Ovary (tissue), 9 donors: Measurements from ENCODE around the gene TGFBR1. TPM values are rescaled to one million over a fixed set of nuclear protein-coding genes. Genes with fewer than 3 reads are reported as not detected.

ENCODE experiments used
- DNase-seq, 5 donors: peaks; one replicate each; pipeline ENCODE4 v3.0.0-alpha.2; 2019 to 2020
- H3K27ac ChIP-seq, 2 donors: fragments of 200-600 bp; one replicate each; pipeline versions ENCODE4 v1.5.1 to v1.8.0; 2019 to 2022
- H3K27me3 ChIP-seq: fragments of 200-600 bp; one replicate; pipeline ENCODE4 v1.8.0; 2022
- H3K36me3 ChIP-seq: fragments of 200-600 bp; sonication (generic); one replicate; pipeline ENCODE4 v1.5.1; 2019
- H3K4me1 ChIP-seq: one replicate; pipeline ENCODE4 v1.8.1; 2013; ENCODE audit warnings: mild to moderate bottlenecking, moderate library complexity; ENCODE audit not compliant: insufficient read depth
- H3K4me3 ChIP-seq: fragments of 200-600 bp; sonication (generic); one replicate; pipeline ENCODE4 v1.5.1; 2017
- H3K9me3 ChIP-seq, 2 donors: fragments of 200-600 bp in 1 of 2; sonication (generic) in 1 of 2; one replicate each; pipeline versions ENCODE4 v1.5.1 to v1.8.1; 2013 to 2019; ENCODE audit warnings: mild to moderate bottlenecking in 1 of 2, moderate library complexity in 1 of 2
- EP300 ChIP-seq: sonication (generic); formaldehyde crosslinking; IDR thresholded peaks from one replicate; pipeline ENCODE4 v1.6.1; 2017; ENCODE audit warnings: antibody characterized with exemption
- POLR2A ChIP-seq: fragments of 450-650 bp; IDR thresholded peaks from one replicate; pipeline ENCODE4 v1.6.1; 2017; ENCODE audit warnings: antibody characterized with exemption, mild to moderate bottlenecking, moderate library complexity
- WGBS, 3 donors: extraction: QIAGEN DNeasy Blood & Tissue Kit in 1 of 3; methylation state at CpG; one replicate each; pipeline versions ENCODE4 v1.1.5 to v1.1.7; 2013 to 2017; 5-methylcytosine and 5-hydroxymethylcytosine counted together
- intact Hi-C, 4 donors: fragments of 100-400 bp; cut with DNase I; formaldehyde crosslinking; loops; one replicate each; pipeline versions ENCODE4 v1.11.0 to v1.15.1; 2022 to 2023
- polyA plus RNA-seq, 2 donors: library from polyadenylated mRNA; stranded (reverse); fragments of 200-250 nt in 1 of 2; fragments of 350-450 nt in 1 of 2; fragmentation: Illumina TruSeq in 1 of 2; extraction: RNeasy Lipid Tissue Mini Kit (QIAGEN cat#74804) in 1 of 2; gene quantifications; one replicate each; pipeline ENCODE4 v1.2.3, GENCODE V29; 2013 to 2014
- total RNA-seq, 7 donors: library from RNA; depleted of rRNA in 2 of 7; stranded (reverse); fragments of >200 nt in 2 of 7; fragmentation: NEBNext Ultra II Directional in 3 of 7; extraction: Animal tissue kit (Norgen Biotek cat#: 25700) in 3 of 7; gene quantifications; one replicate each; pipeline versions ENCODE4 v1.1.0 to v1.2.4, GENCODE V29; 2016 to 2023
- TF ChIP-seq, protein P1 (sequence below), 3 donors: fragments of 450-650 bp in 2 of 3; fragments of 200-600 bp in 1 of 3; IDR thresholded peaks; one replicate each; pipeline versions ENCODE4 v1.5.1 to v1.8.0; 2016 to 2022; ENCODE audit warnings: antibody characterized with exemption in 3 of 3, mild to moderate bottlenecking in 1 of 3
- donor health status: DM: no; HTN: no; CAD: no; lungs with moderate emphysema.
- donor health status: DM: no; HTN: no; CAD: no.
- donor health status: Bipolar disorder and iron deficiency.
- donor health status: DM: yes; HTN: yes; CAD: no.
- donor health status: DM: no; HTN: no; CAD: no.
- donor health status: DM: yes; HTN: yes; CAD: no.

The TGFBR1 gene
- total and polyA plus RNA-seq, 9 donors = 12.5 to 55.9 (median 38.3) TPM

DNA sequence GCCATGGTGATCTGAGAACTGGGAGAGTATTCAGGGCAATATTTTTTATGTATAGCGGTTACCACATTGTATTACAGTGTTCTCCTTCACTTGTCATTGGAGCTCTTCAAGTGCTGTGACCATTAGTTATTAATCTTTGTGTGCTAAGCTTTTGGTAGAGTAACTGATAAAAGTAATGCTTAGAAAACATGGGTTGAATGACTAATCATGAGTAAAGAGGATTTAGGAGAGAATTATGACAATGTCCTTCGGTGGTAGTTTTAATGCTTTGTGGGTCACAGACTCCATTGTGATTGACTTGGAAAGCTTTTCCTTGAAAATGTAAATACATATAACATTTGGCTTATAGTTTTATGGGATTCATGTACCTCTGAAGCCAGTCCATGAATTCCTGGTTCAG, 21.4 kb downstream of the TGFBR1 start:
- TF ChIP-seq EP300 (no peak), POLR2A (no peak)
- TF ChIP-seq, protein P1, sequence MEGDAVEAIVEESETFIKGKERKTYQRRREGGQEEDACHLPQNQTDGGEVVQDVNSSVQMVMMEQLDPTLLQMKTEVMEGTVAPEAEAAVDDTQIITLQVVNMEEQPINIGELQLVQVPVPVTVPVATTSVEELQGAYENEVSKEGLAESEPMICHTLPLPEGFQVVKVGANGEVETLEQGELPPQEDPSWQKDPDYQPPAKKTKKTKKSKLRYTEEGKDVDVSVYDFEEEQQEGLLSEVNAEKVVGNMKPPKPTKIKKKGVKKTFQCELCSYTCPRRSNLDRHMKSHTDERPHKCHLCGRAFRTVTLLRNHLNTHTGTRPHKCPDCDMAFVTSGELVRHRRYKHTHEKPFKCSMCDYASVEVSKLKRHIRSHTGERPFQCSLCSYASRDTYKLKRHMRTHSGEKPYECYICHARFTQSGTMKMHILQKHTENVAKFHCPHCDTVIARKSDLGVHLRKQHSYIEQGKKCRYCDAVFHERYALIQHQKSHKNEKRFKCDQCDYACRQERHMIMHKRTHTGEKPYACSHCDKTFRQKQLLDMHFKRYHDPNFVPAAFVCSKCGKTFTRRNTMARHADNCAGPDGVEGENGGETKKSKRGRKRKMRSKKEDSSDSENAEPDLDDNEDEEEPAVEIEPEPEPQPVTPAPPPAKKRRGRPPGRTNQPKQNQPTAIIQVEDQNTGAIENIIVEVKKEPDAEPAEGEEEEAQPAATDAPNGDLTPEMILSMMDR (IDR thresholded peaks at IDR 0.05) = no peak
- no peaks in the 10 kb centered on the region for H3K36me3 ChIP-seq
- H3K27ac ChIP-seq = no peak overlapping the region
- intact Hi-C loops = no loop called here
- H3K4me1 ChIP-seq = peaks cover 5% of the 10 kb centered on the region
- H3K4me3 ChIP-seq = no peak overlapping the region
- no peaks in the 10 kb centered on the region for H3K27me3 ChIP-seq
- no peak for DNase-seq
- H3K9me3 ChIP-seq = no peaks in the 10 kb centered on the region
- WGBS, 3 donors = 93 to 97% (median 96%) methylated on average over 2 of the region's 2 CpGs

DNA sequence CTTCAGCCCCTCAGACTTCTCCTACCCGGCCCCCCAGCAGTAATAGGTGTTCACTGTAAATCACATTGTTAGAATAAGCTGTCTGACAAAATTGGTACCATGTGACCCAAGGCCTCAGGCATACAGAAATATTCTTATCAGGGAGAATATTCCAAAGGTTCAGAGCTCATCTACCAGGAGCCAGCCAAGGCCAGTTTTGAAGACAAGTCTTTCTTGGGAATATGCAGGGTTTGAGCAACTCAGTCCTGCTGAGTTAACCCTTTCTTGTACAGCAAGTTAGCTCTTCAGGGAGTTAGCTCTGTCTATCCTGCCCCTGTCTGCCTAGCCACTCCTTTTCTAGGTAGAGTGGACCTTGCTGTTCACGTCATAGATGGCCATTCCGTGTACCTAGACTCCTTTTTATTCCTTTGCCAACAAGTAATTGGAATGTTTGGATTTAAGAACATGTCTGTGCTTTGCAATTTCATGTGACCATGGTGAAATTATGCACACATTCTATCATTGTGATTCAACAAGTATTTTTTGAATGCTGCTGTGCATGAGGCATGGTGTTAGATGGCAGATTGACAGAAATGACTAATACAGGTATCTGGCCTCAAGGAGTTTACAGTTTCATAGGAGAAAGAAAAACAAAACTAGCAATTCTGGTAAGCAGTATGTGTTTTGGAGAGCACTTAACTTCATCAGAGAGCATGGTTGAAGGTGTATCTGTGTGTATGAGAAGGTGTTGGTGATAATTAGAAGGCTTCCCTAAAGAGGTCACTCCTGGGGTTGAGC, 22.6 kb downstream of the TGFBR1 start:
- no peaks in the 10 kb centered on the region for H3K9me3 ChIP-seq
- H3K27me3 ChIP-seq = no peaks in the 10 kb centered on the region
- H3K27ac ChIP-seq = no peak overlapping the region
- WGBS, 3 donors = 78 to 91% (median 86%) methylated on average over 3 of the region's 3 CpGs
- intact Hi-C loops = no loop called here
- no peak overlapping the region for H3K4me3 ChIP-seq
- no peak for DNase-seq
- peaks cover 5% of the 10 kb centered on the region for H3K4me1 ChIP-seq
- no peak for TF ChIP-seq POLR2A
- no peak for TF ChIP-seq EP300
- TF ChIP-seq, protein P1 (IDR thresholded peaks at IDR 0.05) = no peak
- H3K36me3 ChIP-seq = no peaks in the 10 kb centered on the region

DNA sequence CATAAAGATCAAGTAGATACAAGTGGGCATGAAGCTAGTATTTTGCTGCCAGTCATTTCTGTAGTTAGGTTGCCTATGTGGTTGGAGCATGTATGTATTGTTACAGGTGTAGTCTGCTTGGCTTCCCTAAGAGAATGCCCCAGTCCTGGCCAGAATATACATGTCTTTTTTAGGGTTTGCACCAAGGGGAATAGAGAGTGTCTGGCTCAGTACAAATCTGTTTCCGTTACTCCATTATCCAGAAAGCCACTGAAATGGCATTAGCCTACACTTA, 23.2 kb downstream of the TGFBR1 start:
- H3K27ac ChIP-seq = no peak overlapping the region
- intact Hi-C loops = no loop called here
- WGBS, 3 donors = 94 to 97% (median 95%) methylated on average over 1 of the region's 1 CpG

DNA sequence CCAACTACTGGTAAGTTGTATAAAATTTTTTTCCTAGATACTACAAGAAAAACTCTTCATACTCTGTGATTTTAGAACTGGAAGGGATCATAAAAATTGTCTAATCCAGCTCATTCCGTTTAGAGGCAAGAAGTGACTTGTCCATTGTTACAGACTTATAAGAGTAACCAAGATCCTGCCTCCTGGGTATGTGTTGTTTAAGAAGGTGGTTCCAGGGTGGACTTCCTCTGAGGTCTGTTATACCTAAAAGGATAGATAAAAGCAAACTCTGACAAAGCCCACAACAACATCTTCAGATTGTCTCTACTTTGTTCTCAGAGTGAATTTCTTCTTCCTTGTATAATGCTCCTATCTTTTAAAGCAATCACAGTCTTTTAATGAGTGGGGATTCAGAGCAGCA, 24.2 kb downstream of the TGFBR1 start:
- WGBS, 3 donors = 67 to 78% (median 75%) methylated on average over 1 of the region's 1 CpG
- H3K4me1 ChIP-seq = peaks cover 5% of the 10 kb centered on the region
- DNase-seq = no peak
- H3K9me3 ChIP-seq = no peaks in the 10 kb centered on the region
- H3K36me3 ChIP-seq = no peaks in the 10 kb centered on the region
- intact Hi-C loops = no loop called here
- H3K4me3 ChIP-seq = no peak overlapping the region
- H3K27me3 ChIP-seq = no peaks in the 10 kb centered on the region
- no peak overlapping the region for H3K27ac ChIP-seq
- TF ChIP-seq, protein P1 (IDR thresholded peaks at IDR 0.05) = no peak
- TF ChIP-seq EP300 (no peak), POLR2A (no peak)

More for the DNA sequence above, 23.2 kb downstream of the TGFBR1 start:
- H3K27me3 ChIP-seq = no peaks in the 10 kb centered on the region
- TF ChIP-seq POLR2A (no peak), EP300 (no peak)
- TF ChIP-seq, protein P1 (IDR thresholded peaks at IDR 0.05) = no peak
- no peak for DNase-seq
- peaks cover 5% of the 10 kb centered on the region for H3K4me1 ChIP-seq
- H3K36me3 ChIP-seq = no peaks in the 10 kb centered on the region
- no peaks in the 10 kb centered on the region for H3K9me3 ChIP-seq
- no peak overlapping the region for H3K4me3 ChIP-seq
